IPS-15b (cell line): ENCODE measurements around the gene AP3S2.
"Not testable (repeated sequence)": the region's sequence is repeated elsewhere in the genome, so short reads cannot be mapped to it uniquely, and the experiment has no call there.

ENCODE experiments used
- H3K27me3 ChIP-seq: one replicate; pipeline ENCODE4 v1.6.1; 2013; ENCODE audit warnings: low read length; ENCODE audit not compliant: control insufficient read depth, insufficient read depth
- H3K36me3 ChIP-seq: one replicate; pipeline ENCODE4 v1.6.1; 2013; ENCODE audit warnings: low read length; ENCODE audit not compliant: control insufficient read depth, insufficient read depth
- H3K4me1 ChIP-seq: one replicate; pipeline ENCODE4 v1.6.1; 2013; ENCODE audit warnings: mild to moderate bottlenecking, low read length; ENCODE audit not compliant: control insufficient read depth, insufficient read depth
- H3K4me3 ChIP-seq: one replicate; pipeline ENCODE4 v1.5.1; 2013; ENCODE audit warnings: low read depth, low read length
- H3K9ac ChIP-seq: one replicate; pipeline ENCODE4 v1.6.1; 2013; ENCODE audit warnings: low read depth, mild to moderate bottlenecking, low read length
- H3K9me3 ChIP-seq: one replicate; pipeline ENCODE4 v1.6.1; 2013; ENCODE audit warnings: mild to moderate bottlenecking, low read length; ENCODE audit not compliant: control insufficient read depth, insufficient read depth

AP3S2 gene

DNA sequence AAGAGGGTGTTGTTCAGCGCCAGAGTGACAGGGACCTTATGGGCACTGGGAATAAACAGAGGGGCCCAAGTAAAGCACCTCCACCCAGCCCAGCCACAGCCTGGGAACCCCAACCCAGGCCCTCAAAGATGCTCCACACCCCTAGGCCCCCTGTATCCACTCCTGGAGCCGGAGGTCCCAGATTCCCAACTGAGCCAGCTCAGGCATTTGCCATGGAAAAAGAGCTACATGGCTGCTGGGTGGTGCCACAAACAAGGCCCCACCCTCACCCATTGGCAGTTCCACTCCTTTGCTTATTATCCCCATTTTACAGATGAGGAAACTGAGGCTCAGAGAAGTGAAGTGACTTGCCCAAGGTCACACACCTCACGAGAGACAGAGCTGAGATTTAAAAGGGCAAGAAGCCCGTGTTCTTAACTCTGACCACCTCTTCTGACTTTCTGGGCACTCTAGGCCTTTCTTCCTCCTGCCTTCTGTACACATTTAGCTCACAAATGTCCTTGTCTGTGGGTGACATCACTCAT is 96.1 kb downstream of the AP3S2 start:
- no peak overlapping the region for H3K9ac ChIP-seq
- no peaks in the 10 kb centered on the region for H3K4me1 ChIP-seq
- no peaks in the 10 kb centered on the region for H3K9me3 ChIP-seq
- no peaks in the 10 kb centered on the region for H3K27me3 ChIP-seq
- H3K4me3 ChIP-seq = no peak overlapping the region
- no peaks in the 10 kb centered on the region for H3K36me3 ChIP-seq

DNA sequence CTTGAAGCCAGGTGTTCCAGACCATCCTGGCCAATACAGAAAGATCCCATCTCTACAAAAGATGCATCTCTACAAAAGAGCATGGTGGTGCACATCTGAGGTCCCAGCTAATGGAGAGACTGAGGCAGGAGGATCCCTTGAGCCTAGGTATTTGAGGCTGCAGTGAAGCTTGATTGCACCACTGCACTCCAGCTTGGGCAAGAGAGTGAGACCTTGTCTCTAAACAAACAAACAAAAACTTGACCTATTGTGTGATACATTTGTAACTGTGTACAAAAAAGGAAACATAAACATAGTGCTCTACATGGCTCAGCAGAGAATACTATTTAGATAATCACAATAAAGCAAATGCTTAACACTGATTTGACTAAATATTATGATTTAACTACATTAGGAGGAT is 97.8 kb downstream of the AP3S2 start:
- H3K36me3 ChIP-seq = no peaks in the 10 kb centered on the region

DNA sequence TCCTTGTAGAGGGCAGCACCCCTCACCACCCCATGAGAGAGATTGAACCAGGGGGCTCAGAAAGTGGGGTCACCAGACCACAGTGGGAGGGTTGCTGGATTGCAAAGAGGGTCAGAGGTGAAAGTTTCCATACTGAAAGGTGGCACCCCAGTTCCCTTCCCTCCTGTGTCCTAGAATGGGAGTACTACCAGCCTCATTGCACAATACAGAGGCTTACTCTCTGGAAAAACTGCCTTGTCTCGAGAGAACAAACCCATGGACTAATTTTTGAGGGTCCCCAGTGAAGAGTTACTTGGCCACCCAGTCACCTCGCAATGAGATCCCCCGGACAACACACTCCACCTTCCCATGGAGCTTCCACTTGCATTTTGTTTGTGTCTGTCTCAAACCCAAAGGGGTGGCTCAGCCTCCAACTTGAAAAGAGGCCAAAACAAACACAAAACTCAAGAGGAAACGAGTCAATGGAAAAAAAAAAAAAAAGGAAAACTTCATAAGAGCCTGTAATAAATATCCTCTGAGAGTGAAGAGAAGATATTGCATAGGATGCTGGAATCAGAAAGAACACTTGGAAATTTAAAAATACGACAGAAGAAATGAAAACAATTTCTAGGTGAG is 99.1 kb downstream of the AP3S2 start:
- no peaks in the 10 kb centered on the region for H3K9me3 ChIP-seq
- no peaks in the 10 kb centered on the region for H3K4me1 ChIP-seq
- no peaks in the 10 kb centered on the region for H3K36me3 ChIP-seq
- H3K9ac ChIP-seq = no peak overlapping the region
- H3K4me3 ChIP-seq = no peak overlapping the region
- H3K27me3 ChIP-seq = no peaks in the 10 kb centered on the region

More for the DNA sequence above, 97.8 kb downstream of the AP3S2 start:
- no peak overlapping the region for H3K9ac ChIP-seq
- no peaks in the 10 kb centered on the region for H3K9me3 ChIP-seq
- H3K27me3 ChIP-seq = no peaks in the 10 kb centered on the region
- no peak overlapping the region for H3K4me3 ChIP-seq
- H3K4me1 ChIP-seq = no peaks in the 10 kb centered on the region

DNA sequence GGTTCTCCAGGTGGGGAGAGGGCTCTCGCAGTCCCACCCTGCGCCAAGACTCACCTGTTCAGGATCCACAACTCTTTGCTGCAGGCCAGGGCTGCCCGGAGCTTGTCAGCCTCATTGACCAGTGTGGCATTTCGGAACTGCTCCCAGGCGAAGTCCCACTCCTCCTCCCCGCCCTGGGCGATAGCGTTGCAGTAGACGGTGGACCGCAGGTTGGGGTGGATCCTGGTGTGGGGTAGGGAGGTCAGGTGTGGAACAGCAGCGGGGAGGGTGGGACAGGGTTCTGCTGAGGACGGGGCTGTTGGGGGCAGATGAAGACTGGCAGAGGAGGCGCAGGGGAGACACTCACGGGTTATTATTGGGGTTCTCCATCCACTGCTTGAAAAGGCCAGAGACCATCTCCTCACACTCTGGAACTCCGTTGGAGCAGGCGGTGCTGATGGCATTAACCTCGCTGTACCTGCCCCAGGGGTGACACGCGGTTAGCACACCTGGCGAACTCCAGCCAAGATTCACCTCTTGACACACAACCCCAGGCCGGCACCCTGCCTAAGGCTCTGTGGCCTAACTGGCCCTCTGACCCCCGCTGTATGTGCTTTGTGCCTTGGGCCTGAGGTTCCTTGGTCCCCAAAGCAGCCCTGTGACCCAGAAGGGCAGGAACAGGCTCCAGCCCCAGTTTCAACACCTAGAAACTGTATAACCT is 101.5 kb downstream of the AP3S2 start:
- Histone ChIP-seq H3K4me1 (no peaks in the 10 kb centered on the region), H3K9me3 (no peaks in the 10 kb centered on the region), H3K4me3 (no peak overlapping the region), H3K36me3 (no peaks in the 10 kb centered on the region), H3K27me3 (no peaks in the 10 kb centered on the region), H3K9ac (no peak overlapping the region)

DNA sequence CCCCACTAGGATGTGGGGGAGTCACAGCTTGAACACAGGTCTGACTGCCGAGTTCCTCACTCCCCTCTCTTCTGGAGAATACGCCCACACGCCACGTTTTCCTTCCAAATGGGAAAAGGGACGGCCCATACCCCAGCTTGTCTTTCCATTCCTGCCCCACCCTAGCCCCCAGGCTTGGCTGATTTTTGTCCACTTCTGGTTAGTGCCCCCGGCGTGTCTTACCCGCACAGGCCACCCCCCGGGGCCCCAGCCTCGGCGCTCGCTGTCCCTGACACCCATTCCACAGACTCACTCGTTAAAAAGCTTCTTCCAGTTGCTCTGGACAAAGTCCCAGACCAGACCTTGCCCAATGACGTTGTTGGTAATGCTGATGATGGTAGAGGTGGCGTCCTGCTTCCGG is 103.1 kb downstream of the AP3S2 start:
- no peak overlapping the region for H3K9ac ChIP-seq
- H3K27me3 ChIP-seq = no peaks in the 10 kb centered on the region
- no peaks in the 10 kb centered on the region for H3K4me1 ChIP-seq
- H3K36me3 ChIP-seq = no peaks in the 10 kb centered on the region
- H3K4me3 ChIP-seq = no peak overlapping the region
- no peaks in the 10 kb centered on the region for H3K9me3 ChIP-seq

DNA sequence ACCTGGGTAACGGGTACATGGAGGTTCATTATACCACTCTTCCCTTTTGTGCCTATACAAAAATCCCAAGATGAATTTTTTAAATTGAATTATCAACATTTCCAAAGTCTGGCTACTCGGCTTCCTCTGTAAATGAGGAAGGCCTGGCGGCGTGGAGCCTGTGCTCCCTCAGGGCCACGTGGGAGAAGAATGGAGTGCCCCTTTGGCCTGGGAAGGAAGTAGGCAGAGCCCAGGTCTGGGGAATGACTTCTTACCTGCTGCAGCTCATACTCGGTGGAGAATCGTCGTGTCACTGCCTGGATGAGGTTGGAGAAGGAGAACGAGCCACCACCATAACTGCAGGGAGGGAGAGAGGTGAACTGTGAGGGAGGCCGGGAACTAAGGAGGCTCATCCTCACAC is 103.6 kb downstream of the AP3S2 start:
- H3K9me3 ChIP-seq = no peaks in the 10 kb centered on the region
- no peaks in the 10 kb centered on the region for H3K36me3 ChIP-seq

DNA sequence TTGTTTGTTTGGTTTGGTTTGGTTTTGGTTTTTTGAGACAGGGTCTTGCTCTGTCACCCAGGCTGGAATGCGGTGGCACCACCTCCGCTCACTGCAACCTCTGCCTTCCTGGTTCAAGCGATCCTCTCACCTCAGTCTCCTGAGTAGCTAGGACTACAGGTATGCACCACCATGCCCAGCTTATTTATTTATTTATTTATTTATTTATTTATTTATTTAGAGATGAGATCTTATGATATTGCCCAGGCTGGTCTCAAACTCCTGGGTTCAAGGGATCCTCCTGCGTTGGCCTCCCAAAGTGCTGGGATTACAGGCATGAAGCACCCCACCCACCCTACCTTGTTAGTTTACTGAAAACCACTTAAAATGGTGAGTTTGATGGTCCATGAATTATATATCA is 105.2 kb downstream of the AP3S2 start:
- not testable (repeated sequence) for H3K27me3 ChIP-seq, H3K4me1 ChIP-seq, H3K9ac ChIP-seq, H3K4me3 ChIP-seq, H3K9me3 ChIP-seq, H3K36me3 ChIP-seq

More for the DNA sequence above, 103.6 kb downstream of the AP3S2 start:
- Histone ChIP-seq H3K4me1 (no peaks in the 10 kb centered on the region), H3K4me3 (no peak overlapping the region), H3K9ac (no peak overlapping the region), H3K27me3 (no peaks in the 10 kb centered on the region)

DNA sequence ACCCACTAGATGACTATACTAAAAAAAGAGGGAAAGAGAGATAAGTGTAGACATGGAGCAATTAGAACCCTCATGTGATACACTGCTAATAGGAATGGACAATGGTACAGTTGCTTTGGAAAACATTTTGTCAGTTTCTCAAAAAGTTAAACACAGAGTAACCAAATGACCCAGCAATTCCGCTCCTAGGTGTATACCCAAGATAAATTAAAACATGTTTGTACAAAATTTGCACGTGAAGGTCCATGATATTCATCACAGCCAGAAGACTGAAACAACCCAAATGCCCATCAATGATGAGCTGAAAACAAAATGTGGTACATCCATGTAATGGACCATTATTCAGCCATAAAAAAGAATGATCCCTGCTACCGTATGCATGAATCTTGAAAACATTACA is 105.8 kb downstream of the AP3S2 start:
- H3K4me1 ChIP-seq = peaks cover 9% of the 10 kb centered on the region
- H3K9ac ChIP-seq = no peak overlapping the region
- H3K27me3 ChIP-seq = no peaks in the 10 kb centered on the region
- H3K4me3 ChIP-seq = no peak overlapping the region
- H3K36me3 ChIP-seq = no peaks in the 10 kb centered on the region
- H3K9me3 ChIP-seq = no peaks in the 10 kb centered on the region

DNA sequence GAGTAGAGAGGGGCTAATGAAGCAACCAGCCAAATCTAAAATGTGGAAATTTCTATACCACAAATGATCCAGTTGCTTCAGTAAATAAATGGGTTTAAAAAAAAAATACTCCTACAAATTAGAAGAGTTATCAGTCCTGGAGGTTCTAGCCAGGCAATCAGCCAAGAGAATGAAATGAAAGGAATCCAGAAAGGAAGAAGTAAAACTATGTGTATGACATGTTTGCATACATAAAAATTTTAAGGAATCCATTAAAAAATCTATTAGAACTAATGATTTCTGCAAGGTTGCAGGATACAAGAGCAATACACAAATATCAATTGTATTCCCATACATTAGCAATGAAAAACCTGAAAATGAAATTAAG is 108.0 kb downstream of the AP3S2 start:
- Histone ChIP-seq H3K9ac (no peak overlapping the region), H3K4me3 (no peak overlapping the region), H3K36me3 (no peaks in the 10 kb centered on the region), H3K27me3 (peaks cover 9% of the 10 kb centered on the region), H3K4me1 (peaks cover 9% of the 10 kb centered on the region), H3K9me3 (no peaks in the 10 kb centered on the region)

DNA sequence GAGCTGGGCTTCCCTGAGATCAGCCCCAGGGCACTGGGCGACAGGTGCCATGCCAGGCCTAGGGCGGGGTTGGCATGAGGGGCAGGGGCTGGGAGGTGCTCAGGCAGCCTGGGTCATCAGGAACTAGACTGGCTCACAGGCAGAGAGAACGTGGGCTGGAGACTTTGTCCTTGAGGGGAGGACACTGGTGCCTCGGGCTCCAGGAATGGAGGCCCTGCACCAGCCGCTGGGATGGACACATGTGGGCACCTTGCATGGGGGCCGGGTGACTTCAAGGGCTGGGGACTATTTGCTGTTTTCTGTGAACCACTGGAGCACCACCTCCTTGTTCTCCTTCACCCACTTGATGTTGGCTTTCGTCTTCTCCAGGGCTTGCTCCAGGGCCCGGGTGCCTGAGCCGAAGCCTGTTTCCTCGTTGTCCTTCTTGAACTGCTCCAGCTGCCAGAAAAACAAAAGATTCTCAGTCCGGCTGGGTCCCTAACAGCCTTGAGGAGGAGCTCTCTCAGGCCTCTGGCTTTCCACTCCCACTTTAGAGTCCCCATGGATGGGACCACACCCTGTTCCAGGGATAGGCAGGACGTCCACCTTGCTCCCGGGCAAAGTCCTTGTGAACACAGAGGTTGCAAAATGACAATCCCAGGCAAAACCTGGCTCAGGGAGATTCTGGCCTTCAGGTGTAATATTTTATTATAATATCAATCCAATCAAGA is 108.6 kb downstream of the AP3S2 start:
- Histone ChIP-seq H3K4me1 (peaks cover 9% of the 10 kb centered on the region), H3K27me3 (peaks cover 12% of the 10 kb centered on the region), H3K9ac (no peak overlapping the region), H3K4me3 (no peak overlapping the region), H3K36me3 (no peaks in the 10 kb centered on the region), H3K9me3 (no peaks in the 10 kb centered on the region)

DNA sequence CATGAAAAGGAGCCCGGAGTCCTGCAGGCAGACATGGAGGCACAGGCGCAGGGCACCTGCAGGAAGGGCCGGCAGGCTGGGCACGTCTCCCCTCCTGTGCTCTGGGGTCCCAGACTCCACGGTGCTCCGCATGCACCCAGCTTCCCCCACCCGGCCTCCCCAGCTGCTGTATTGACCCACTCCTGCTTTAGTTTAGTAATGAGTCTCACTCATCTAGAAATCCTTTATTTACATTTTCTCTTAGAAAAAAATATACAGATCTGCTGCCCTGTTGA is 109.2 kb downstream of the AP3S2 start:
- no peaks in the 10 kb centered on the region for H3K9me3 ChIP-seq
- H3K9ac ChIP-seq = no peak overlapping the region
- no peak overlapping the region for H3K4me3 ChIP-seq
- no peaks in the 10 kb centered on the region for H3K36me3 ChIP-seq
- peaks cover 12% of the 10 kb centered on the region for H3K27me3 ChIP-seq
- H3K4me1 ChIP-seq = peaks cover 9% of the 10 kb centered on the region
